Loucy (cell line): ENCODE results near the gene PPP4R3A.

ENCODE experiments used
- H2AFZ ChIP-seq: fragments of 200-600 bp; sonication (generic); 2 replicates; pipeline ENCODE4 v1.6.0; 2016; ENCODE audit warnings: antibody characterized with exemption, mild to moderate bottlenecking, low read length, moderate library complexity
- H3F3A ChIP-seq: fragments of 200-600 bp; 2 replicates; pipeline ENCODE4 v1.6.0; 2016; ENCODE audit warnings: antibody characterized with exemption, low read depth, mild to moderate bottlenecking
- H3K27me3 ChIP-seq: fragments of 200-600 bp; sonication (generic); 2 replicates; pipeline ENCODE4 v1.6.1; 2014; ENCODE audit warnings: low read length, mild to moderate bottlenecking; ENCODE audit not compliant: insufficient read depth, poor library complexity, severe bottlenecking
- H3K36me3 ChIP-seq: fragments of 200-600 bp; sonication (generic); 2 replicates; pipeline ENCODE4 v1.6.1; 2016; ENCODE audit warnings: low read length; ENCODE audit not compliant: insufficient read depth
- H3K4me1 ChIP-seq: fragments of 200-600 bp; sonication (generic); 2 replicates; pipeline ENCODE4 v1.5.1; 2014; ENCODE audit warnings: low read length, mild to moderate bottlenecking; ENCODE audit not compliant: insufficient read depth, poor library complexity, severe bottlenecking
- H3K4me2 ChIP-seq: fragments of 200-600 bp; sonication (generic); 2 replicates; pipeline ENCODE4 v1.6.0; 2014; ENCODE audit warnings: antibody characterized with exemption, low read length, low read depth, mild to moderate bottlenecking; ENCODE audit not compliant: poor library complexity, severe bottlenecking
- H3K4me3 ChIP-seq: fragments of 200-600 bp; sonication (generic); 2 replicates; pipeline ENCODE4 v1.5.1; 2014; ENCODE audit warnings: low read length, mild to moderate bottlenecking, mixed read lengths; ENCODE audit not compliant: poor library complexity, severe bottlenecking
- H3K79me2 ChIP-seq: fragments of 200-600 bp; sonication (generic); 2 replicates; pipeline ENCODE4 v1.6.1; 2014; ENCODE audit warnings: low read length; ENCODE audit not compliant: insufficient read depth
- H3K9ac ChIP-seq: fragments of 200-600 bp; sonication (generic); 2 replicates; pipeline ENCODE4 v1.6.0; 2014; ENCODE audit warnings: mild to moderate bottlenecking, low read depth, low read length, moderate library complexity; ENCODE audit not compliant: poor library complexity, severe bottlenecking
- H3K9me2 ChIP-seq: fragments of 200-600 bp; sonication (generic); replicated peaks from 2 replicates; pipeline ENCODE4 v1.6.1; 2016; ENCODE audit warnings: low read depth, low read length, mixed read lengths
- H3K9me3 ChIP-seq: fragments of 200-600 bp; sonication (generic); 2 replicates; pipeline ENCODE4 v1.6.1; 2014; ENCODE audit warnings: mild to moderate bottlenecking, antibody characterized with exemption, low read length, low read depth; ENCODE audit not compliant: insufficient read depth
- H4K20me1 ChIP-seq: fragments of 200-600 bp; sonication (generic); 2 replicates; pipeline ENCODE4 v1.6.0; 2014; ENCODE audit warnings: antibody characterized with exemption, low read length, mild to moderate bottlenecking; ENCODE audit not compliant: insufficient read depth, poor library complexity, severe bottlenecking
- CTCF ChIP-seq: fragments of 200-600 bp; sonication (generic); conservative IDR thresholded peaks from 2 replicates; pipeline ENCODE4 v1.5.1; 2014; ENCODE audit warnings: mild to moderate bottlenecking, antibody characterized with exemption, low read length
- EZH2phosphoT487 ChIP-seq: fragments of 200-600 bp; IDR thresholded peaks from 2 replicates; pipeline ENCODE4 v1.6.1; 2018; ENCODE audit warnings: antibody characterized with exemption, mild to moderate bottlenecking, moderate library complexity, borderline replicate concordance

Gene PPP4R3A

GRCh38 chr14:91510171-91511042 lies at the start of gene PPP4R3A:
Gene PPP4R3A (minus strand): TSS chr14:91510310. CDS start chr14:91509647, 663 bp downstream.
- Histone ChIP-seq H3K4me1 (peaks cover 14% of the 10 kb centered on the region), H3K9ac (peak within 1 kb of the TSS; percentile 100), H3K27me3 (peaks cover 10% of the 10 kb centered on the region), H3F3A (no peaks in the 10 kb centered on the region; the same call in 1 of the 2 replicates), H2AFZ (peak within 1 kb of the TSS; percentile 84), H3K4me3 (peak within 1 kb of the TSS; percentile 94), H3K9me2 (no peaks in the 10 kb centered on the region), H4K20me1 (peaks cover 37% of the 10 kb centered on the region), H3K36me3 (peaks cover 11% of the 10 kb centered on the region; the same call in 1 of the 2 replicates), H3K79me2 (peaks cover 54% of the 10 kb centered on the region), H3K9me3 (no peaks in the 10 kb centered on the region), H3K4me2 (peak within 1 kb of the TSS; percentile 99)
- TF ChIP-seq EZH2phosphoT487 (no peak), CTCF (no peak)

- H2AFZ ChIP-seq: no peak overlapping the region
- no peak for TF ChIP-seq EZH2phosphoT487
- TF ChIP-seq CTCF: no peak
- no peaks in the 10 kb centered on the region for H3K79me2 ChIP-seq
- H3K36me3 ChIP-seq: no peaks in the 10 kb centered on the region
- no peaks in the 10 kb centered on the region for H3F3A ChIP-seq
- no peak overlapping the region for H3K9ac ChIP-seq
- H3K9me2 ChIP-seq: no peaks in the 10 kb centered on the region
- no peak overlapping the region for H3K4me3 ChIP-seq
- H3K27me3 ChIP-seq: no peaks in the 10 kb centered on the region
- H4K20me1 ChIP-seq: no peaks in the 10 kb centered on the region
- no peak overlapping the region for H3K4me2 ChIP-seq
- H3K4me1 ChIP-seq: no peaks in the 10 kb centered on the region
- no peaks in the 10 kb centered on the region for H3K9me3 ChIP-seq
Measured at GRCh38 chr14:91555531-91555930, 45.4 kb upstream of the PPP4R3A start.

GRCh38 chr14:91554535-91555332 lies 44.6 kb upstream of the PPP4R3A start:
- H3K9ac ChIP-seq: no peak overlapping the region
- H3K4me1 ChIP-seq: no peaks in the 10 kb centered on the region
- no peak overlapping the region for H3K4me2 ChIP-seq
- H3K79me2 ChIP-seq: no peaks in the 10 kb centered on the region
- H4K20me1 ChIP-seq: no peaks in the 10 kb centered on the region
- TF ChIP-seq CTCF (no peak), EZH2phosphoT487 (no peak)
- H2AFZ ChIP-seq: no peak overlapping the region
- no peaks in the 10 kb centered on the region for H3F3A ChIP-seq
- no peaks in the 10 kb centered on the region for H3K9me3 ChIP-seq
- H3K9me2 ChIP-seq: no peaks in the 10 kb centered on the region
- no peaks in the 10 kb centered on the region for H3K36me3 ChIP-seq
- H3K27me3 ChIP-seq: no peaks in the 10 kb centered on the region
- no peak overlapping the region for H3K4me3 ChIP-seq
